AG04450 (cell line): Measurements from ENCODE around the gene TLR7. TPM values are rescaled to one million over a fixed set of nuclear protein-coding genes. Genes with fewer than 3 reads are reported as not detected.

Experiments used
- CTCF ChIA-PET: fragments of 300-600, 350-600 bp; formaldehyde crosslinking; extraction: SDS; loops from one replicate; lab custom pipeline; 2022; ENCODE audit warnings: antibody characterized with exemption, inconsistent platforms; lab: Charles Lee
- POLR2A ChIA-PET: fragments of 350-600 bp; formaldehyde crosslinking; extraction: SDS; loops from one replicate; lab custom pipeline; 2021; ENCODE audit warnings: antibody characterized with exemption, inconsistent platforms; lab: Yijun Ruan, JAX
- DNase-seq: peaks from one replicate; pipeline ENCODE4 v3.0.0-alpha.2; 2011; ENCODE audit warnings: low read depth, low spot score
- H3K27ac ChIP-seq: one replicate; pipeline ENCODE4 v1.5.1; 2012; ENCODE audit warnings: low read depth, low read length, control low read depth
- H3K27me3 ChIP-seq: one replicate; pipeline ENCODE4 v1.6.0; 2012; ENCODE audit warnings: low read length; ENCODE audit not compliant: control insufficient read depth, insufficient read depth
- H3K4me3 ChIP-seq: 2 replicates; pipeline ENCODE4 v1.5.1; 2011; ENCODE audit warnings: mild to moderate bottlenecking, low read depth, low read length, control low read depth
- H3K9me3 ChIP-seq: 2 replicates; pipeline ENCODE4 v1.5.1; 2012; ENCODE audit warnings: low read length; ENCODE audit not compliant: control insufficient read depth, insufficient read depth
- polyA plus RNA-seq: library from polyadenylated mRNA; depleted of rRNA; stranded (reverse); fragments of >200 nt; gene quantifications from 2 replicates; pipeline ENCODE4 v1.2.3, GENCODE V29; 2011
- TF ChIP-seq, protein P1 (sequence below): IDR thresholded peaks from 2 replicates; pipeline ENCODE4 v1.5.1; 2011; ENCODE audit warnings: low read depth, low read length, control low read depth, inconsistent platforms

The TLR7 gene
- polyA plus RNA-seq, 1 experiment = not detected

DNA sequence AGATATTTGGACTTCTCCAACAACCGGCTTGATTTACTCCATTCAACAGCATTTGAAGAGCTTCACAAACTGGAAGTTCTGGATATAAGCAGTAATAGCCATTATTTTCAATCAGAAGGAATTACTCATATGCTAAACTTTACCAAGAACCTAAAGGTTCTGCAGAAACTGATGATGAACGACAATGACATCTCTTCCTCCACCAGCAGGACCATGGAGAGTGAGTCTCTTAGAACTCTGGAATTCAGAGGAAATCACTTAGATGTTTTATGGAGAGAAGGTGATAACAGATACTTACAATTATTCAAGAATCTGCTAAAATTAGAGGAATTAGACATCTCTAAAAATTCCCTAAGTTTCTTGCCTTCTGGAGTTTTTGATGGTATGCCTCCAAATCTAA lies 20.3 kb downstream of the TLR7 start:
- Histone ChIP-seq H3K9me3 (no peaks in the 10 kb centered on the region), H3K27me3 (no peaks in the 10 kb centered on the region), H3K27ac (no peak overlapping the region), H3K4me3 (no peak overlapping the region)
- ChIA-PET POLR2A (no interaction called here), CTCF (interaction anchor here (0.8 kb wide), 1 partner anchor 14 kb away, joined by 5 read pairs; no protein-coding TSS in a partner anchor)
- DNase-seq = no peak
- TF ChIP-seq, protein P1, sequence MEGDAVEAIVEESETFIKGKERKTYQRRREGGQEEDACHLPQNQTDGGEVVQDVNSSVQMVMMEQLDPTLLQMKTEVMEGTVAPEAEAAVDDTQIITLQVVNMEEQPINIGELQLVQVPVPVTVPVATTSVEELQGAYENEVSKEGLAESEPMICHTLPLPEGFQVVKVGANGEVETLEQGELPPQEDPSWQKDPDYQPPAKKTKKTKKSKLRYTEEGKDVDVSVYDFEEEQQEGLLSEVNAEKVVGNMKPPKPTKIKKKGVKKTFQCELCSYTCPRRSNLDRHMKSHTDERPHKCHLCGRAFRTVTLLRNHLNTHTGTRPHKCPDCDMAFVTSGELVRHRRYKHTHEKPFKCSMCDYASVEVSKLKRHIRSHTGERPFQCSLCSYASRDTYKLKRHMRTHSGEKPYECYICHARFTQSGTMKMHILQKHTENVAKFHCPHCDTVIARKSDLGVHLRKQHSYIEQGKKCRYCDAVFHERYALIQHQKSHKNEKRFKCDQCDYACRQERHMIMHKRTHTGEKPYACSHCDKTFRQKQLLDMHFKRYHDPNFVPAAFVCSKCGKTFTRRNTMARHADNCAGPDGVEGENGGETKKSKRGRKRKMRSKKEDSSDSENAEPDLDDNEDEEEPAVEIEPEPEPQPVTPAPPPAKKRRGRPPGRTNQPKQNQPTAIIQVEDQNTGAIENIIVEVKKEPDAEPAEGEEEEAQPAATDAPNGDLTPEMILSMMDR = no peak

GRCh38 chrX:12887767-12888166 lies 20.9 kb downstream of the TLR7 start:
- CTCF ChIA-PET = no interaction called here
- DNase-seq = no peak
- POLR2A ChIA-PET = no interaction called here
- Histone ChIP-seq H3K27me3 (no peaks in the 10 kb centered on the region), H3K9me3 (no peaks in the 10 kb centered on the region), H3K27ac (no peak overlapping the region), H3K4me3 (no peak overlapping the region)
- TF ChIP-seq, protein P1 = no peak

- no peaks in the 10 kb centered on the region for H3K9me3 ChIP-seq
- TF ChIP-seq, protein P1 = no peak
- H3K27me3 ChIP-seq = no peaks in the 10 kb centered on the region
- H3K4me3 ChIP-seq = no peak overlapping the region
- POLR2A ChIA-PET = interaction anchor here (0.7 kb wide), 1 partner anchor 63 kb away, joined by 3 read pairs; no protein-coding TSS in a partner anchor
- H3K27ac ChIP-seq = no peak overlapping the region
- CTCF ChIA-PET = interaction anchor here (8.8 kb wide), 1 partner anchor 76 kb away, joined by 79 read pairs; no protein-coding TSS in a partner anchor
- DNase-seq = no peak
Observed at GRCh38 chrX:12890467-12890866, 23.6 kb downstream of the TLR7 start.

- DNase-seq = no peak
- Histone ChIP-seq H3K9me3 (no peaks in the 10 kb centered on the region), H3K27me3 (no peaks in the 10 kb centered on the region), H3K4me3 (no peak overlapping the region), H3K27ac (no peak overlapping the region)
- ChIA-PET CTCF (interaction anchor here (8.8 kb wide), 1 partner anchor 77 kb away, joined by 79 read pairs; no protein-coding TSS in a partner anchor), POLR2A (interaction anchor here (0.7 kb wide), 1 partner anchor 63 kb away, joined by 3 read pairs; no protein-coding TSS in a partner anchor)
- TF ChIP-seq, protein P1 = no peak
Observed at GRCh38 chrX:12891171-12891570, 24.3 kb downstream of the TLR7 start.

- CTCF ChIA-PET = interaction anchor here (8.8 kb wide), 1 partner anchor 78 kb away, joined by 79 read pairs; no protein-coding TSS in a partner anchor
- H3K4me3 ChIP-seq = no peak overlapping the region
- H3K9me3 ChIP-seq = no peaks in the 10 kb centered on the region
- POLR2A ChIA-PET = no interaction called here
- TF ChIP-seq, protein P1 = no peak
- DNase-seq = no peak
- H3K27me3 ChIP-seq = no peaks in the 10 kb centered on the region
- no peak overlapping the region for H3K27ac ChIP-seq
Observed at GRCh38 chrX:12891915-12892506, 25.1 kb downstream of the TLR7 start.
